Smooth muscle cell (in vitro differentiated cells): ENCODE results near the gene ARL9. TPM values are rescaled to one million over a fixed set of nuclear protein-coding genes. Genes with fewer than 3 reads are reported as not detected.

Source experiments
- DNase-seq: peaks from one replicate; lab custom pipeline; 2025; ENCODE audit not compliant: unreplicated experiment; lab: John Stamatoyannopoulos, UW
- H2AFZ ChIP-seq: fragments of 200-600 bp; sonication (generic); 2 replicates; pipeline ENCODE4 v1.6.0; 2016; ENCODE audit warnings: antibody characterized with exemption, low read depth, mild to moderate bottlenecking
- H3F3A ChIP-seq: fragments of 200-600 bp; sonication (generic); 2 replicates; pipeline ENCODE4 v1.6.0; 2017; ENCODE audit warnings: antibody characterized with exemption, low read depth
- H3K27ac ChIP-seq: fragments of 200-600 bp; sonication (generic); 2 replicates; pipeline ENCODE4 v1.5.1; 2016; ENCODE audit warnings: low read depth, mild to moderate bottlenecking
- H3K27me3 ChIP-seq: fragments of 200-600 bp; sonication (generic); 2 replicates; pipeline ENCODE4 v1.6.1; 2016; ENCODE audit warnings: low read depth, mild to moderate bottlenecking
- H3K36me3 ChIP-seq: fragments of 200-600 bp; sonication (generic); 2 replicates; pipeline ENCODE4 v1.5.1; 2016; ENCODE audit warnings: low read depth
- H3K4me1 ChIP-seq: fragments of 200-600 bp; sonication (generic); 2 replicates; pipeline ENCODE4 v1.5.1; 2016; ENCODE audit warnings: low read depth
- H3K4me2 ChIP-seq: fragments of 200-600 bp; sonication (generic); 2 replicates; pipeline ENCODE4 v1.6.0; 2016; ENCODE audit warnings: mild to moderate bottlenecking
- H3K4me3 ChIP-seq: fragments of 200-600 bp; sonication (generic); 2 replicates; pipeline ENCODE4 v1.5.1; 2016; ENCODE audit warnings: mild to moderate bottlenecking
- H3K79me2 ChIP-seq: fragments of 200-600 bp; sonication (generic); 2 replicates; pipeline ENCODE4 v1.6.0; 2016; ENCODE audit warnings: low read depth, mild to moderate bottlenecking
- H3K9ac ChIP-seq: fragments of 200-600 bp; sonication (generic); 2 replicates; pipeline ENCODE4 v1.6.0; 2016; ENCODE audit warnings: low read depth
- H3K9me3 ChIP-seq: fragments of 200-600 bp; sonication (generic); replicated peaks from 2 replicates; pipeline ENCODE4 v1.5.1; 2016; ENCODE audit warnings: low read depth
- H4K20me1 ChIP-seq: fragments of 200-600 bp; sonication (generic); 2 replicates; pipeline ENCODE4 v1.6.0; 2016; ENCODE audit warnings: low read depth
- CTCF ChIP-seq: fragments of 200-600 bp; sonication (generic); IDR thresholded peaks from 2 replicates; pipeline ENCODE4 v1.5.1; 2017; ENCODE audit warnings: borderline replicate concordance, mild to moderate bottlenecking, antibody characterized with exemption; ENCODE audit not compliant: insufficient read depth, poor library complexity, severe bottlenecking
- WGBS: methylation state at CpG from one replicate; pipeline ENCODE4 v1.1.7; 2016; ENCODE audit warnings: low lambda C conversion rate; 5-methylcytosine and 5-hydroxymethylcytosine counted together
- polyA plus RNA-seq: library from polyadenylated mRNA; unstranded; fragments of >200 nt; fragmentation: Nextera tagmentation; extraction: Ambion mirVana; gene quantifications from 2 replicates; pipeline ENCODE4 v1.2.1, GENCODE V29; 2016
- total RNA-seq: library from RNA; depleted of rRNA; stranded (reverse); fragments of >200 nt; gene quantifications from 2 replicates; pipeline ENCODE4 v1.2.3, GENCODE V29; 2014

Gene ARL9, protein sequence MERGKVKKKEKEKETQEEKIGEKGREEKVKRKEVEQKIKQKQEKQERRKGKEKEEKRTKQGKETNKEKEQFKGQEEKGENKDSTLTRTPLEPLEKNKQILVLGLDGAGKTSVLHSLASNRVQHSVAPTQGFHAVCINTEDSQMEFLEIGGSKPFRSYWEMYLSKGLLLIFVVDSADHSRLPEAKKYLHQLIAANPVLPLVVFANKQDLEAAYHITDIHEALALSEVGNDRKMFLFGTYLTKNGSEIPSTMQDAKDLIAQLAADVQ
- 0.27 TPM in 1 of 2 replicates, not detected in the other for total RNA-seq
- 1.2 and 1.4 TPM in 2 replicates for polyA plus RNA-seq

DNA sequence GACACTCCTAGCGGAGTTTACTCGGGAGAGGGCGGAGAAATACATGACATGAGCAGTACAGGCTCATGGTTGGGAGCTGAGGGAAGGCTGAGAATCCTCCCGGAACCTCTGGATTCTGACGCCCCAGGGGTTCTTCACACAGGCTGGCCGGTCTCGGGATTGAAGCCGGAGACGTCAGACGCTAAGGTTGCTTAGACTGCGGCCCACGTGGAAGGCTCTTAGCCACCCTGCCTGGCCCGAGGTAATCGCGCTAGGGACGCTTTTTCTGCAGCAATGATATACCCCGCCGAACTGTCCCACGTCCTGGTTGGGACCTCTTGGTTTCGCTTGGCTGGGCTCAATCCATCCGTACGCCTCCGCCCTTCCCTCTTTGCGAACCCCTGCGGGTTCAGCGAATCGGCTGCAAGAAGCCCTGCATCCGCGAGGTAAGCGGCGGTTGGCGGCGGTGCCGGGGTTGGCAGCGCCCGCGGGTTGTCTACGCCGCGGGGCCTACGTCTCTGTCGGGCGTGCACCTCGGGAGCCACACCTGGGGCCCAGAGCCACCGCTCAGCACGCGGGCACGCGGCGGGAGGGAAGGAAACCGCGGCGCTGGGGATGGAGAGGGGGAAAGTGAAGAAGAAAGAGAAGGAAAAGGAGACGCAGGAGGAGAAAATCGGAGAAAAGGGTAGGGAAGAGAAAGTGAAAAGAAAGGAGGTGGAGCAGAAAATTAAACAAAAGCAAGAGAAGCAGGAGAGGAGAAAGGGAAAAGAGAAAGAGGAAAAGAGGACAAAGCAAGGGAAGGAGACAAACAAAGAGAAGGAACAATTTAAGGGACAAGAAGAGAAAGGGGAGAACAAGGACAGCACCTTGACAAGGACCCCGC is at the start of gene ARL9:
Gene ARL9, plus strand, starts transcription at position 523 of the 862 bp plus-strand sequence. Its CDS starts 72 bp downstream, at position 595.
- H3K79me2 ChIP-seq: no peaks in the 10 kb centered on the region
- no peaks in the 10 kb centered on the region for H3K9me3 ChIP-seq
- no peak for TF ChIP-seq CTCF
- 3% methylated on average over 49 of the region's 56 CpGs for WGBS
- H3F3A ChIP-seq: no peaks in the 10 kb centered on the region
- H3K27ac ChIP-seq: no peak within 1 kb of the TSS
- peak within 1 kb of the TSS; percentile 69 for H3K4me3 ChIP-seq
- peaks cover 24% of the 10 kb centered on the region for H3K36me3 ChIP-seq
- peaks cover 4% of the 10 kb centered on the region for H3K4me1 ChIP-seq
- peak; percentile 11 for DNase-seq
- H2AFZ ChIP-seq: no peak within 1 kb of the TSS
- peak within 1 kb of the TSS; percentile 11 for H3K9ac ChIP-seq
- peak within 1 kb of the TSS; percentile 91 for H3K4me2 ChIP-seq
- H3K27me3 ChIP-seq: peaks cover 8% of the 10 kb centered on the region
- no peaks in the 10 kb centered on the region for H4K20me1 ChIP-seq

DNA sequence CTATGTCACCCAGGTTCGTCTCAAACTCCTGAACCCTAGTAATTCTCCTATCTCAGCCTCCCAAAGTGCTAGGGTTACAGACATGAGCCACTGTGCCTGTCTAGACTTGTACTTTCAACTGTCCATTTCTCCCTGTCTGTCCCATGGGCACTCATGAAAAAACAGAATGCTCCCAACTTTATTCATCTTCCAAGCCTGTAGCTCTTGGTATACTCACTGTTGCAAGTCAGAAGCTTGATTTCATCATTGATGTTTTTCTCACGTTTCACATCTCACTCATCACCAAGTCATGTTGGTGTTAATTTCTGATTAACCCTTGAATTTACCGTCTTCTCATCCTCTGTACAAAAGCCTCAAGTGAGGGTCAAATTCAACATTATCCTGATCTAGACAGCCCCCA is 45.5 kb upstream of the ARL9 start:
- Histone ChIP-seq H4K20me1 (no peaks in the 10 kb centered on the region), H3K27ac (peak overlapping the region; percentile 54), H3F3A (peaks cover 15% of the 10 kb centered on the region), H3K27me3 (no peaks in the 10 kb centered on the region), H3K79me2 (peaks cover 26% of the 10 kb centered on the region), H3K9me3 (no peaks in the 10 kb centered on the region), H3K36me3 (peaks cover 13% of the 10 kb centered on the region), H2AFZ (no peak overlapping the region), H3K4me3 (no peak overlapping the region), H3K9ac (no peak overlapping the region), H3K4me2 (no peak overlapping the region), H3K4me1 (no peaks in the 10 kb centered on the region)
- no peak for DNase-seq
- no peak for TF ChIP-seq CTCF
- whole genome bisulfite sequencing: 60% methylated on average over 3 of the region's 3 CpGs

DNA sequence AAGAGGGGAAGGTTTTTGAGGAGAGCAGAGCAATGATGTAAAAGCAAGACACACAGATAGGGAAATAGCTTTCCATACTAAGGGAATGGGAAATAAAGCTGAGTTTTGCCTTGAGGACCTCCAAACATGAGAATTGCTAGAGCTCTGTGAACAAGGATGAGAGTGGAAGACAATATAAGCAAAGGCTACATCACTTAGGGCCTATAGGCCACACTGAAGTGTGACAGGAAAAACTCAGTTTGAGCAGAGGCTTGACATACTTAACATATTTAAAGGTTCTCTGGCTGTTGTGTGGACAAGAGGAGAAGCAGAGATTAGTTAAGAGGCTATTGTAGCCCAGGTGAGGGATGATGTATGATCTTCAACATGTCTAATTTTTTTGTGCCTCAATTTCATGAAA is 43.4 kb upstream of the ARL9 start:
- Histone ChIP-seq H3K9me3 (no peaks in the 10 kb centered on the region), H3K79me2 (peaks cover 36% of the 10 kb centered on the region), H2AFZ (no peak overlapping the region), H3K27ac (no peak overlapping the region), H3F3A (peaks cover 19% of the 10 kb centered on the region), H3K4me2 (no peak overlapping the region), H3K27me3 (no peaks in the 10 kb centered on the region), H3K36me3 (peaks cover 13% of the 10 kb centered on the region), H4K20me1 (no peaks in the 10 kb centered on the region), H3K4me3 (no peak overlapping the region), H3K9ac (no peak overlapping the region), H3K4me1 (peaks cover 11% of the 10 kb centered on the region)
- no peak for TF ChIP-seq CTCF
- DNase-seq: no peak
